ENCODE measurements around the gene CCDC107.

DNA sequence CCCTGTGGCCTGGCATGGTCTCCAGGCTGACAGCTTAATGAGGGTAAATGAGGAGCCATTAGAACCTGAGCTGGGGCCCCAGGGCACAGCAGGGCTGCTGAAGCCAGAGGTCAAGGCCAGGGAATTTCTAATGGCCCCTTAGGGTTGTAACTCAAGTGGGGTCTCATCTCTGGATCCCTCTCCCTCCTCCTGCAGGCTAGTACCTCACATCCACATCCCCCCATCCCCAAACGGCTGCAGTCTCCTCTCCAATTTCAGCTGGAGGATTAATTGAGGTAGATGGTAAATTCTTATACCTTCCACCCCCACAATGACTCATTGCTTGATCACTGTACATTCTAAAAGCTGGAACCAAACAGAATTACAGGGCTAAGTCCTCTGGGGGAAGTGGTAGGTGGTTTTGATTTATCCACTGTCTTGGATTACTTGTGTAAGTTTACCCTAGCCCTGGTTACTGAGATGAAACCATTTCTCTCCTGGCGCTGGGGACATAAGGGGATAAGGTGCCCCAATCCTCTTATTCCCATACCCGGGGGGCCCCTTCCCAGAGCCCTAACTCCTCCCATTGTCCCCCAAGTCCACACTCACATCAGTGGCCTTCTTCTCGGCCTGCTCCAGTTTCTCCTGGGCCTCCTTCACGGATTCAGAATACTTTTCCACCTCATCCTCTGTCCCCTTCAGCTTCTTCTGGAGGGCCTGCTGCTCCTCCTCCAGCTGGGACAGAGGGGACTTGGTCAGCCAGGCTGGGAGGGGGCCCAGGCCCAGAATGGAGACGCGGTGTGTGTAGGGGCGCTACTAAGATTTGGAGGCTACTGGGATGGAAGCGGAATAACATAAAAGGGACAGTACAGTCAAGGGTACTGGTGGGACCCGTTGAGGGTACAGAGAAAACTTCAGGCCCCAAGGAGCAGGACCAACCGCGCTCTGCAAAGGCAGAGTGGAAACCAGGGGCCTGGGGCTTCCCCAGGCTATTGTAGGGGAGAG lies 30.8 kb downstream of the CCDC107 start:
- TF ChIP-seq, protein P1, sequence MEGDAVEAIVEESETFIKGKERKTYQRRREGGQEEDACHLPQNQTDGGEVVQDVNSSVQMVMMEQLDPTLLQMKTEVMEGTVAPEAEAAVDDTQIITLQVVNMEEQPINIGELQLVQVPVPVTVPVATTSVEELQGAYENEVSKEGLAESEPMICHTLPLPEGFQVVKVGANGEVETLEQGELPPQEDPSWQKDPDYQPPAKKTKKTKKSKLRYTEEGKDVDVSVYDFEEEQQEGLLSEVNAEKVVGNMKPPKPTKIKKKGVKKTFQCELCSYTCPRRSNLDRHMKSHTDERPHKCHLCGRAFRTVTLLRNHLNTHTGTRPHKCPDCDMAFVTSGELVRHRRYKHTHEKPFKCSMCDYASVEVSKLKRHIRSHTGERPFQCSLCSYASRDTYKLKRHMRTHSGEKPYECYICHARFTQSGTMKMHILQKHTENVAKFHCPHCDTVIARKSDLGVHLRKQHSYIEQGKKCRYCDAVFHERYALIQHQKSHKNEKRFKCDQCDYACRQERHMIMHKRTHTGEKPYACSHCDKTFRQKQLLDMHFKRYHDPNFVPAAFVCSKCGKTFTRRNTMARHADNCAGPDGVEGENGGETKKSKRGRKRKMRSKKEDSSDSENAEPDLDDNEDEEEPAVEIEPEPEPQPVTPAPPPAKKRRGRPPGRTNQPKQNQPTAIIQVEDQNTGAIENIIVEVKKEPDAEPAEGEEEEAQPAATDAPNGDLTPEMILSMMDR (IDR thresholded peaks at IDR 0.05) = no peak
- no peak for TF ChIP-seq EP300 (IDR thresholded peaks at IDR 0.05)
- no peak for TF ChIP-seq POLR2AphosphoS5 (IDR thresholded peaks at IDR 0.05)
- no peak for TF ChIP-seq POLR2A (IDR thresholded peaks at IDR 0.05; ENCODE audit: low read depth)
